Stimulated activated CD8-positive, alpha-beta memory T cell treated with anti-CD3 and anti-CD28 coated beads, Interleukin-7, amount 100 ng/mL, for 4 hours (primary cell): ENCODE results near the gene PLPP7.
"Not testable (repeated sequence)": the region's sequence is repeated elsewhere in the genome, so short reads cannot be mapped to it uniquely, and the experiment has no call there.

Experiments
- DNase-seq, 2 donors: peaks; one replicate each; pipeline ENCODE4 v3.0.0-alpha.2; 2020; ENCODE audit warnings: low read depth in 2 of 2

The PLPP7 gene

DNA sequence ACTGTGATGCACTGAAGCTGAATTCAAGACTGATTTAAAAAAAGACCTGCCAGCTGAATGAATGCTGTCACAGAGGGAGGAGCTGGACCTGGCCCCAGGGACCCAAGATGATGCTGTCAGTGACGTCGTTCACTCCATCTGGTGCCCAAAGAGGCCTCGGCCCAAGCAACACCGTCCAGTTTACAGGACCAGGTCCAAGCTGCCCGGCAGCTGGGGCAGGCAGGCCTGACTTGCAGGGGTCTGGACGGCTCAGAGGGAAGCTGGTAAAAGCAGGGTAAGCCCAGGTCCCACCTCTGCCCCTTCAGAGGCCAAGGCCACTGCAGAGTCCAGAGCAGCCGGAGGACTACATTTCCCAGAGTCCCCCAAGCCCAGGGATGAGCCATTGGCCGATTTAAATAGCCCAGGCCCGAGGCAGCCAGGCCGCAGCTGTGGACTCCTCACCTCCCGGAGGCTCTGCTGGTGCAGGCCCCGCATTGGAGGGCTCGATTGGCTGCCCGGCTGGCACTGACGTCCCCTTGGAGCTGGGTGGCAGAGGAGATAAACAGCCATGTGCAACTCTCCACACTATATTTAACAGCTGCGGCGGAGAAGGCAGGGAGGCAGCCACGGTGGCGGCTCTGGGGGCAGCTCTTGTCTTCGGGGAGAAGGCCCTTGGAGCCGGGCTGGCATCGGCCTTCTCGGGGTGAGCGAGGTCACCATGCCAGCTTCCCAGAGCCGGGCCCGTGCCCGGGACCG, at the start of gene PLPP7:
TSS of gene PLPP7 (plus strand) at position 423 of the 735 bp plus-strand sequence. CDS start at position 698, 275 bp downstream.
- DNase-seq, result no peak

DNA sequence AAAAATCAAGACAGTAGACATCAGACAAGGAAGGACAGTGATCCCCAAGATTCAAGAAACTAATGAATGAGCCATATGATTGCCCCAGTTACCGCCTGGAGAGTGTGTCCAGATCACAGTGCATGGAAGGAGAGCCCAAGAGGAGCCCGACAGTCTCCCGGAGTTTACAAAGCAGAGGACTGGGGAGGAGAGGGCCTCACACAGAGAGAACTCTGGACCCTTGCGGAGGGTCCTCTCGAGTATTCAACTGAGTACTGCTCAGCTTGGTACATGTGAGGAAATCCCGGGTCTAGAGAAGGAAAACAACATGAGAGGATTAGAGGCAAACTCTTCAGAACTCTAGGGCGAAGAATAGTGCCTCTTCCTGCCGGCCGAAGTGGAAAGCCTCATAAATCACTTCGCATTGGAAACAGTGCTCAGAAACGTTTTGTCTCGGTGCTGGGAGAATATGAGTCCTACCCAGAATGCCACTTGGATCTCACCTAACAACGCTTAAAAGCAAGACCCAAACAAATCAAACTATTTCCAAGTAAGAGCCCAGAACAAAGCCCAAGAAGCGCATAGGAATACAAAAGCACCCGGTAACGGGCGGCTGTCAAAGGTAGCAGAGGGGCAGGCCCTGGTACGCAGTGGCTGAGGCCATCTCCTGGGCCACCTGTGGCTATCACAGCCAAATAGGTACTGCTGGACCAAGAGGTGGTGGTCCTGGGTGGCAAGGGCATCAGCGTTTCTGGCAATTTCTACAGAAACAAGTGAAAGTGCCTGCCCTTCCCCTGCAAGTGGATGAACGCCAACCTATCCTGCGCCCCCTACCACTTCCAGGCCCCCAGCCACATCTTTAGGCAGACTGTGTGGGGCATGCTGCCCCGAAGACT, 49.2 kb upstream of the PLPP7 start:
- DNase-seq, result no peak

DNA sequence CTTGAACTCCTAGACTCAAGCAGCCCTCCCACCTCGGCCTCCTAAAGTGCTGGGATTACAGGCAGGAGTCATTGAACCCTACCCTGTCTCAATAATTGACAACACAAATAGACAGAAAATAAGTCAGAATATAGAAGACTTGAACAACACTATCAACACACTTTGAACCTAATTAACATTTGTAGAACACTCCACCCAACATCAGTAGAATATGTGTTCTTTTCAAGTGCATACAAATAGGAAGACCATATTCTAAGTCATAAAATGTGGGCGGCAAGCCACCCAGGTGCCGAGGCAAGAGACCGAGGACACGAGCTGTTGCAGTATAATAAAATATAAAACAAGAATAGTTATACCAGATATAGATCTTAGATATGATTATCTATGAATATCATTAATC, 45.2 kb upstream of the PLPP7 start:
- not testable (repeated sequence) for DNase-seq

DNA sequence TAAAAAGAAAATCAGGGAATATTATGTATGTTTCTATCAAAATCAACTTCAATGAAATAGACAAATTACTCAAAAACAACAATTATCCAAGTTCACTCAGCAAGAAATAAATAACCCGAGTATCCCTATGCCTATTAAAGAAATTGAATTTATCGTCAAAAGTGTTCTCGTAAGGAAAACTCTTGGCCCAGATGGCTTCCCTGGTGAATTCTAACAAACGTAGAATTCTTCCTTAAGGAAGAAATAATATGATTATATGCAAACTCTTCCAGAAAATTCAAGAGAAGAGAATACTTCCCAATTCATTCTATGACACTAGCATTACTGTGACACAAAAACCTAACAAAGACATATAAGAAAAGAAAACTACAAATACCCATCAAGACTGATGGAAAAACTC, 42.9 kb upstream of the PLPP7 start:
- no peak for DNase-seq

GRCh38 chr9:131252120-131252519, 37.4 kb upstream of the PLPP7 start:
- DNase-seq, result no peak

DNA sequence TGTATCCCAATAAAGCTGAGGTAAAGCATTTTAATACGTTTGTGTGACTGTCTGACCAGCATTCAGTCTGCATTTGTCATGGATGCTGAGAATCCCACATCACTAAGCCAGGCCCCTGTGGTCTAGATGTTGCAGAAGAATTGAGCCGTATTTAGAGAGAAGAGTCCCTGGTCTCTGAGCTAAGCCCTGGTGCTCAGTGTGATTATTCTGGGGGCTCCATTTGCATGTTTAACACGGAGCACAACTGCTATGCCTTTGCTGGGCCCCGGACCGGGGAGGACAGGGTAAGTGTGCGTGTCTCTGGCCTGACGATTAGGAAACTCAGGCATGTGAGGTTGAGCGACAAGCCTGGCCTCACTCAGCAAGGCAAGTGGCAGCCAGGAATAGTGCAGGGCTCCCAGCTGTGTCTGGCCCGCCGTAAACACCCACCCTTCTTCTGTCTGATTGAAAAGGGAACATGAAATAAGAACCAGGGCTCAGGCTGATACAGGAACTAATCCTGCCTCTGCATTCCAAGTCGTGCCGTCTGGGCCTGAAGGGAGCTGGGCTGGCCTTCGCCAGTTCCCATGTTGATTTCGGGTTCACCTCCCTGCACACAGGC, 35.5 kb upstream of the PLPP7 start:
- DNase-seq, result no peak

GRCh38 chr9:131254626-131255025, 34.9 kb upstream of the PLPP7 start:
- DNase-seq, result no peak

DNA sequence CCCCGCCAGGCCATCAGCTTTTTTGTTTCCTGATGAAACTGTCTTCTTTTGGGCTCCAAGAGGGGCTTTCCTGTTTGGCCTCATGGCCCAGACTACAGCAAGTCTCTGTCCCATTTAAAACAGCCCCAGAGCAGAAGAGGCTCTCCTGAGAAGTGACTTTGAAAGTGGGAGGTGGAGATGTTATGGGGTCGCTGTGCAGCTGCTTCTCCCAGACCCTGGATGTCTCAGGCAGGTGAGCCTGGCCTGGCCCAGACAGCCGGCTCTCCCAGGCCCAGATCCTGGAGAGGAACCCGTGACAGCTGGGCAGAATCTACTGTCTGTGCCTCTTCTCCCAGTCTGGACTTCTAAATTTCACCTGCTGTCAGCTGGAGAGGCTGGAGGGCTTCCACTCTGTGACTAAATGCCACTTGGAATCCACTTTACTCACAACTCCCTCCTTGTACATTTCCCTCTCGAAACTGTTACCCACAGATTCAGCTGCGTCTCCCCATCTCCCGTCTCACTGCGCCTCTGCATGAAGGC, 33.8 kb upstream of the PLPP7 start:
- DNase-seq, result no peak

GRCh38 chr9:131257266-131258025, 32.1 kb upstream of the PLPP7 start:
- DNase-seq, result no peak

- no peak for DNase-seq
Observed at GRCh38 chr9:131258186-131258585, 31.3 kb upstream of the PLPP7 start.

GRCh38 chr9:131258698-131259431, 30.7 kb upstream of the PLPP7 start:
- DNase-seq, result no peak

DNA sequence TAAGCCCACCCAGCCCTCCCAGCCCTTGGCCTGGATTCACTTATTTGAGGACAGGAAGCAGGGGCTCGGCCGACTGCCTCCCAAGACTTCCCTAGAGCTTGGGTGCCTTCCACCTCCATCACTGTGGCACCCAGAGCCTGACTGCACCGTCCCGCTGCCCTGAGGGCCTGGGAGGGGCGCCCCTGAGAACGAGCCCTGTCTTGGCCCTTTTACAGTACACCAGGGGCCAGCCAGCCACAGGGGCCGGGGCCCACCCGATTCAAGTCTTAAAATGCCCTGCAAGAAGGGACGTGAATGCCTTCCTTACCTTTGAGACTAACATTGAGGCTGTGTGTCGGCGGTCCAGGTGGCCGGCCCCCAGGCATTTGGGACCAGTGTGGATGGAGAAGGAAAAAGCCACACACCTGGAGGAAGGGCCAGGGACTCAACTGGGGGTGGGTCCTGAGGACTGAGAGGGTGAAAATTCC, 30.1 kb upstream of the PLPP7 start:
- no peak for DNase-seq

- DNase-seq, result no peak
Observed at GRCh38 chr9:131259916-131260597, 29.5 kb upstream of the PLPP7 start.

DNA sequence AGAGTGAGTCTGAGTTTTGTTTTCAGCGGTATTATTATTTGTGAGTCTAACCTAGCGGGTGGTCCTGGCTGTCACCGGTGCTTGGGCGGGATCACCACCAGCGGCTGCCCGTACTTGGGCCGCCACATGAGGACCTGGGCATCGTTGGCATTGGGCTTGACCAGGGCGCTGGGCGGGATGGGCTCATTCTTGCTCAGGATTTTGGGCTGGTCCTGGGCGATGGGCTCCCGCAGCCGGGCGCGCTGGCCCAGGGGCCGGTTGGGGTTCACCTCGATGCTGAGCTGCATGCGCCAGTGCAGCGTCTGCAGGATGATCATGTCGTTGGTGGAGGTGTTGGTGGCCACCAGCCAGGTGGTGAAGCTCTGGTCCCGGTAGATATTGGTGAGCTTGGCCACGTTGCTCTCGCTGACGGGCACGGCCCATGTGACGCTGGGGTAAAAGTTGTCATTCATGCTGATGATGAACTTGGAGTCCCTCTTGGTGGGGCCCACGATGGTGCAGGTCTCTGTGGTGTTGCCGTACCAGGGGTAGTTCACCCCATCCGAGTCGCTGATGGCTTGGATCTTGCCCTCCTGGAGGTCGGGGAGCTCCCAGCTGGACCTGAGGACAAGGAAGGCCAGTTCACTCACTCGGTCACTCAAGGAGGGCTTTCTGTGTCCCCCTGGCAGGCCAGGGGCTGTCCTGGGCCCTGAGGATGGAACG, 28.6 kb upstream of the PLPP7 start:
- no peak for DNase-seq

DNA sequence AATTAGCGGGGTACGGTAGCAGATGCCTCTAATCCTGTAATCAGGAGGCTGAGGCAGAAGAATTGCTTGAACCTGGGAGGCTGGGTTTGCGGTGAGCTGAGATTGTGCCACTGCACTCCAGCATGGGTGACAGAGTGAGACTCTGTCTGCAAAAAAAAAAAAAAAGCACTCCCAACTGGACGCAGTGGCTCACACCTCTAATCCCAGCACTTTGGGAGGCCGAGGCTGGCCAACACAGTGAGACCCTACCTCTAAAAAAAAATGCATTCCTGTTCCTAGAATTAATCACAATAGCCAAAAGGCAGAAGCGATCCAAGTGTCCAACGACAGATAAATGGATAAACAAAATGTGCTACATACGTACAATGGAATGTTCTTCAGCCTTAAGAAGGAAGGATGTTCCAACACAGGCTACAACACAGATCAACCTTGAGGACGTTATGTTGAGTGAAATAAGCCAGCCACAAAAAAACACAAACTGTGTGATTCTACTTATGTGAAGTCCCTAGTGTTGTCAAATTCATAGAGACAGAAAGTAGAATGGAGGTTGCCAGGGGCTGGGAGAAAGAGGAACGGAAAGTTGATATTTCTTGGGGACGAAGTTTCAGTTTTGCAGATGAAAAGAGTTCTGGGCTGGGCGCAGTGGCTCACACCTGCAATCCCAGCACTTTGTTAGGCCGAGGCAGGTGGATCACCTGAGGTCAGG, 27.0 kb upstream of the PLPP7 start:
- DNase-seq, result no peak

DNA sequence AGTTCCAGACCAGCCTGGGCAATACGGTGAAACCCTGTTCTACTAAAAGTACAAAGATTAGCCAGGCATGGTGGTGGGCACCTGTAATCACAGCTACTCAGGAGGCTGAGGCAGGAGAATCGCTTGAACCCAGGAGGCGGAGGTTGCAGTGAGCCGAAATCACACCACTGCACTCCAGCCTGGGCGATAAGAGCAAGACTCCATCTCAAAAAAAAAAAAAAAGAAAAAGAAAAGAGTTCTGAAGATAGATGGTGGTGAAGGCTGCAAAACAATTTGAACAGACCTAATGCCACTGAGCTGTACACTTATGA, 26.5 kb upstream of the PLPP7 start:
- DNase-seq, result not testable (repeated sequence)

DNA sequence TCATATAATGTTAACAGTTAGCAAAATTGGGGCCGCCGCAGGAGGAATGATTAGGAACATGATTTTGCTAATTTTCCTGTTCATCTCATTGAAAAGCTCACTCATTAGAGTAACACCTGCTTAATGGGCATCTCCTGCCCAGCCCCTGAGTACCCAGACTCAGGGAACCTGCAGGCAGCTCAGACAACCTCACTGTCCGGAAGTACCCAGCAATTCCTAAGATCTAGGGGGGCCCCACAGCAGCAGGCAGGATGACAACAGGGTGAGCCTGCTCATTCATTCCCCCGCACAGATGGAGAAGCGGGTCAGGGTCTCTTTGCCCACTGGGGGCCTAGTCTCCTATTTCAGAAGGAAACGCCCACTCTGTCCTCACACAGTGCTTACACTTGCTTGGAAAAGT, 25.8 kb upstream of the PLPP7 start:
- no peak for DNase-seq

- DNase-seq, result no peak
Observed at GRCh38 chr9:131264231-131264630, 25.3 kb upstream of the PLPP7 start.
